SH-SY5Y (cell line): Measurements from ENCODE around the gene STAT3.

ENCODE experiments used
- GATA2 ChIP-seq: IDR thresholded peaks from 2 replicates; pipeline ENCODE4 v1.6.1; 2011; ENCODE audit warnings: mild to moderate bottlenecking, low read depth, low read length
- GATA3 ChIP-seq: IDR thresholded peaks from 2 replicates; pipeline ENCODE4 v1.6.1; 2011; ENCODE audit warnings: low read depth, mild to moderate bottlenecking, low read length, moderate library complexity

GRCh38 chr17:42282478-42283080, 105.7 kb downstream of the STAT3 start:
- TF ChIP-seq GATA3 = no peak
- no peak for TF ChIP-seq GATA2
